ENCODE results near the gene GABRE.

The GABRE gene

DNA sequence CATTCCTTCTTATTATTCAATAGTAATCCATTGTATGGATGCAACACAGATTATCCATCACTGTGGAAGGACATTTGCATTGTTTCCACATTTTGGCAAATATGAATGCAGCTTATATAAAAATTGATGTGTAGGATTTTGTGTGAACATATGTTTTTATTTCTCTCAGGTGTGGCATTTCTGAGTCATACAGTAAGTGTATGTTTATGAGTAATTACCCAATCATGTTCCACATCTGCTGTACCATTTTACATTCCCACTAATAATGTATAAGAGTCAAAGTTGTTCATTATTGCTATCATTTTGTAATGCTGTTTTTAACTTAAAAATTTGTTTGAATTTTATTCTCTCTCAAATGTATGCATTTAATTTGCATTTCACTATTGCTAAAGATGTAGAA, 36.3 kb downstream of the GABRE start:
- TF ChIP-seq, protein P1, sequence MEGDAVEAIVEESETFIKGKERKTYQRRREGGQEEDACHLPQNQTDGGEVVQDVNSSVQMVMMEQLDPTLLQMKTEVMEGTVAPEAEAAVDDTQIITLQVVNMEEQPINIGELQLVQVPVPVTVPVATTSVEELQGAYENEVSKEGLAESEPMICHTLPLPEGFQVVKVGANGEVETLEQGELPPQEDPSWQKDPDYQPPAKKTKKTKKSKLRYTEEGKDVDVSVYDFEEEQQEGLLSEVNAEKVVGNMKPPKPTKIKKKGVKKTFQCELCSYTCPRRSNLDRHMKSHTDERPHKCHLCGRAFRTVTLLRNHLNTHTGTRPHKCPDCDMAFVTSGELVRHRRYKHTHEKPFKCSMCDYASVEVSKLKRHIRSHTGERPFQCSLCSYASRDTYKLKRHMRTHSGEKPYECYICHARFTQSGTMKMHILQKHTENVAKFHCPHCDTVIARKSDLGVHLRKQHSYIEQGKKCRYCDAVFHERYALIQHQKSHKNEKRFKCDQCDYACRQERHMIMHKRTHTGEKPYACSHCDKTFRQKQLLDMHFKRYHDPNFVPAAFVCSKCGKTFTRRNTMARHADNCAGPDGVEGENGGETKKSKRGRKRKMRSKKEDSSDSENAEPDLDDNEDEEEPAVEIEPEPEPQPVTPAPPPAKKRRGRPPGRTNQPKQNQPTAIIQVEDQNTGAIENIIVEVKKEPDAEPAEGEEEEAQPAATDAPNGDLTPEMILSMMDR (IDR thresholded peaks at IDR 0.05; ENCODE audit: borderline replicate concordance, insufficient read depth, low read depth, low read length): no peak
- H3K4me3 ChIP-seq (ENCODE audit: low read depth, low read length): no peak overlapping the region

DNA sequence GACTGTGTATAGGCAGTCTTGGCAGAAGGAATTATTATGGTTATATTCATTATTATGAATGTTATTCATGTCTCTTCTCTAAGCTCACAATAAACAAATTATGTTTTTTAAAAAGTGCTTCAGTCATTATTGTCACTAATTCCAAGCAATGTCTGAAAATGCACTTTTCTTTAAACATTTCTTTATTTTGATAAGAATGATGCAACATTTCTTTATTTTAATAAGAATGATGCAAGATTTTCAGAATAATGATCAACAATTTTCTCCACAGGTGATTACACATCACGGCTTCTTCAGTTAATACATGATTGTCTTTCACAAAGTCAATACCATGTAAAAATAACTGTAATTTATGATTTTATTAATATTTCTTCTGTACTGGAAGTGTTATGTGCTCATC, 39.1 kb downstream of the GABRE start:
- H3K4me3 ChIP-seq (ENCODE audit: low read depth, low read length): no peak overlapping the region
- TF ChIP-seq, protein P1 (IDR thresholded peaks at IDR 0.05; ENCODE audit: borderline replicate concordance, insufficient read depth, low read depth, low read length): no peak

DNA sequence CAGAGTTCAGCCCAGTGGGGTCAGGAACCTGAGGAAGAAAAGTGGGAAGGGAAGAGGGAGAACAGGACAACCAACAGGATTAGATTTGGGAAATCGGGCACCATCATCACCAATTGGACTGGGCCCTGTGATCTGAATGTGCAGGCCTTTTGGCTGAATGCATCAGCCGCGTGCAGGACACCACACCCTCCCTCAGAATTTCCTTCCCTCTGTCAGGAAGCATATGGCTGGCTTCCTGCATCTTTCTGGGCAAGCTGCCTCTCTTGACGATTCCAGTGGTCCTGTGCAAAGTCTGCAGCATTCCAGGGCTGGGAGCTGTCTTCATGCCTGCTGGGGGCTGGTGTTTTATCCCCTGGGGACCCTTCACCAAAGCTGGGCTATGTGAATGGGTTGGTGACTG, 45.4 kb downstream of the GABRE start:
- TF ChIP-seq, protein P1 (IDR thresholded peaks at IDR 0.05; ENCODE audit: borderline replicate concordance, insufficient read depth, low read depth, low read length): no peak

DNA sequence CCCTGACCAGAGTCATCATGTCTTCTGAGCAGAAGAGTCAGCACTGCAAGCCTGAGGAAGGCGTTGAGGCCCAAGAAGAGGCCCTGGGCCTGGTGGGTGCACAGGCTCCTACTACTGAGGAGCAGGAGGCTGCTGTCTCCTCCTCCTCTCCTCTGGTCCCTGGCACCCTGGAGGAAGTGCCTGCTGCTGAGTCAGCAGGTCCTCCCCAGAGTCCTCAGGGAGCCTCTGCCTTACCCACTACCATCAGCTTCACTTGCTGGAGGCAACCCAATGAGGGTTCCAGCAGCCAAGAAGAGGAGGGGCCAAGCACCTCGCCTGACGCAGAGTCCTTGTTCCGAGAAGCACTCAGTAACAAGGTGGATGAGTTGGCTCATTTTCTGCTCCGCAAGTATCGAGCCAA, 50.8 kb downstream of the GABRE start:
- TF ChIP-seq, protein P1 (IDR thresholded peaks at IDR 0.05; ENCODE audit: borderline replicate concordance, insufficient read depth, low read depth, low read length): no peak

More for the DNA sequence above, 45.4 kb downstream of the GABRE start:
- no peak overlapping the region for H3K4me3 ChIP-seq (ENCODE audit: low read depth, low read length)

DNA sequence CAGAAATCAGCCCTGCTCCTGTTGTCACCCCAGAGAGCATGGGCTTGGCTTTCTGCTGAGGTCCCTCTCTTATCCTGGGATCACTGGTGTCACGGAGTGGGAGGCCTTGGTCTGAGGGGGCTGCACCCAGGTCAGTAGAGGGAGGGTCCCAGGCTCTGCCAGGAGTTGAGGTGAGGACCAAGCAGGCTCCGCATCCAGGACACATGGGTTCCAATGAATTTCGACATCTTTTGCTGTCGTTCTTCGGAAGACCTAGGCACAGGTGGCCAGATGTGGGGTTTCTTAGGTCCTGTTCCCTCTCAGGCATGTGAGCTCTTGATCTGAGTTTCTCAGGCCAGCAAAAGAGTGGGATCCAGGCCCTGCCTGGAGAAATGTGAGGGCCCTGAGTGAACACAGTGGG, 51.8 kb downstream of the GABRE start:
- TF ChIP-seq, protein P1 (IDR thresholded peaks at IDR 0.05; ENCODE audit: borderline replicate concordance, insufficient read depth, low read depth, low read length): no peak

More for the DNA sequence above, 50.8 kb downstream of the GABRE start:
- H3K4me3 ChIP-seq (ENCODE audit: low read depth, low read length): no peak overlapping the region

DNA sequence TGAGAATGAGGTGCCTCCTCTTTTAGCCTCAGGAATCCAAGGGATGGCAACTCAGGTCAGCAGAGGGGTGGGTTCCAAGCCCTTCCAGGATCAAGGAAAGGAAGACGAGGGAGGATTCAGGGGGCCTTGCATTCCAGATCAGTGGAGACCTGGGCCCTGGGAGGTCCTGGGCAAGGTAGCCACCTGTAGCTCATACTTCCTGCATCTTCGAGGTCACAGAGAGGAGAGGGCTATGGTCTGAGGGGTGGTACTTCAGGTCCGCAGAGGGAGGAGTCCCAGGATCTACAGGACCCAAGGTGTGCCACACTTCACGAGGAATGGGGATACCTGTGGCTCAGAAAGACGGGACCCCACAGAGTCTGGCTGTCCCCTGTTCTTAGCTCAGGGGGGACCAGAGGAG, 52.6 kb downstream of the GABRE start:
- TF ChIP-seq, protein P1 (IDR thresholded peaks at IDR 0.05; ENCODE audit: borderline replicate concordance, insufficient read depth, low read depth, low read length): no peak
- H3K4me3 ChIP-seq (ENCODE audit: low read depth, low read length): no peak overlapping the region

More for the DNA sequence above, 51.8 kb downstream of the GABRE start:
- H3K4me3 ChIP-seq (ENCODE audit: low read depth, low read length): no peak overlapping the region

DNA sequence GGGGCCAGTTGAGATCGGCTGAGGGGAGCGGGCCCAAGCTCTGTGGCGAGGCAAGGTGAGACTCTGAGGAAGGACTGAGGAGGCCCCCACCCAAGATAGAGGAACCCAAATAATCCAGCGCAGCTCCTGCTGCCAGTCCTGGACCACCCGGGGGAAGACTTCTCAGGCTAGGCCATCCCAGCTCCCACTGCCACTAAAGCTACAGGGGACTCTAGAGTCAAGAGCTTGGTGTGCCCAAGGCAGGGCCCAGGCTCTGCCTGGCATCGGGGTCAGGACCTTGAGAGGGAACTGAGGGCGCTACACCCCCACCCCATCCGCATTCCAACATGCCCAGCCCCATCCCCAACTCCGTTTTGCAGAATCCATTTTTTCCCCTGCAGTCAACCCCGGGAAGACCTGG, 53.2 kb downstream of the GABRE start:
- TF ChIP-seq, protein P1 (IDR thresholded peaks at IDR 0.05; ENCODE audit: borderline replicate concordance, insufficient read depth, low read depth, low read length): no peak
- no peak overlapping the region for H3K4me3 ChIP-seq (ENCODE audit: low read depth, low read length)
